NCI-H2227 (cell line): ENCODE measurements around the gene SEL1L.
"Not testable (repeated sequence)": the region's sequence is repeated elsewhere in the genome, so short reads cannot be mapped to it uniquely, and the experiment has no call there.

Experiments
- DNase-seq: peaks from one replicate; lab custom pipeline; 2025; ENCODE audit not compliant: unreplicated experiment; lab: John Stamatoyannopoulos, UW

Gene SEL1L

GRCh38 chr14:81529391-81529790, 4.3 kb downstream of the SEL1L start:
- DNase-seq = no peak

- no peak for DNase-seq
These were observed 8.5 kb downstream of the SEL1L start for GRCh38 chr14:81525129-81525528.

- no peak for DNase-seq
These were observed 10.0 kb downstream of the SEL1L start for GRCh38 chr14:81523616-81524015.

- DNase-seq = peak; percentile 14
These were observed 10.6 kb downstream of the SEL1L start for GRCh38 chr14:81523016-81523415.

GRCh38 chr14:81521356-81521755, 12.3 kb downstream of the SEL1L start:
- DNase-seq = no peak

DNA sequence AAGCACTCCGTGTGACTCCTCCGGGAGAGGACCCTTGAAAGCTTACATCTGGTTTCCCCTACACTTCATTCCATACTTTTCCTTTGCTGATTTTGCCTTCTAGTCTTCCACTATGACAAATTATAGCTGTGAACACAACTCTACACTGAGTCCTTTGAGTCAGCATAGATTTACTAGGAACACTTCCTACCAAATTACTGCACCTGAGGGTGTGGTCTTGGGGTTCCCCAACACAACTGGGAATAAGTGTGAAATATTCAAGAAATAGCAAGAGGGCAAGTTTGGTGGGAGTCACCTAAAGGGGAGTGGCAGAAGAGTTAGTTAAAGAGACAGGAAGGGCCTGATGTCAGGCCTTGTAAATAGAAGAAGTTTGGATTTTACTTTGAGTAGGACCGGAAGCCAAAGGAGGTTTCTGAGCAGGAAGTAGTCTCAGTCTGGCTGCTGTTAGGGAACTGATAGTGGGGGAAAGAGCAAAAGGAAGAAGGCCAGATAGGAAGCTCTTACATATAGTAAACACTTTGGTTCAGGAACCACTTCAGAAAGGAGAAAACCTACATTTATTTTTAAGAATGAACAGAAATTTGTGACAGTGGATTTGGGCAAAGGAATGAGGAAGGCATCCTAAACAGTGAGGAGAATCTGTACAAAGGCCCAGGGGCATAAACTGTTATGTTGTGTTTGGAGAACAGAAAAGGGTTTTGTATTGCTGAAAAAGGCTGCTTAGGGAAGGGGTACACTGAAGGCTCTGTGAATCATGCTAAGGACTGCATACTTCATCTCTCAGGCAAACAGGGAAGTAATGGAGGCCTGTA, 14.2 kb downstream of the SEL1L start:
- DNase-seq = no peak

DNA sequence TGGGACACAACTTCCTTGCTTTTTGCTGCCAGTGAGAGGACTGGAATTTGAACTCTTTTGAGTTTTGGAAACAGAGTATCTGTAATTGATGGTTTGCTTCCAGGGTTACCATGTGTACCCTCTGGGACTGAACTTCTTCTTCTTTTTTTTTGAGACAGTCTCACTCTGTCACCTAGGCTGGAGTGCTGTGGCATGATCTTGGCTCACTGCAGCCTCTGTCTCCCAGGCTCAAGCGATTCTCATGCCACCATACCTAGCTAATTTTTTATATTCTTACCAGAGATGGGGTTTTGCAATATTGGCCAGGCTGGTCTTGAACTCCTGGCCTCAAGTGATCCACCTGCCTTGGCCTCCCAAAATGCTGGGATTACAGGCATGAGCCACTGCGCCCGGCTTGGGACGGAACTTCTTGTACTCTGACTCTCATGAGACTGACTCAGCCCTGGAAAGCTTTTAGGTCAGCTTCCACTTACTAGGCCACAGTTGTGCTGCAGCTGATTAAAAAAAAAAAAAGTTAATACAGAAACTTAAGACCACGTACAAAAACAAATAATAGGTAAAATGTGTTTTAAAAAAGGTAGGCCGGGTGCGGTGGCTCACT, 15.8 kb downstream of the SEL1L start:
- no peak for DNase-seq

- DNase-seq = no peak
These were observed 16.5 kb downstream of the SEL1L start for GRCh38 chr14:81516986-81517797.

DNA sequence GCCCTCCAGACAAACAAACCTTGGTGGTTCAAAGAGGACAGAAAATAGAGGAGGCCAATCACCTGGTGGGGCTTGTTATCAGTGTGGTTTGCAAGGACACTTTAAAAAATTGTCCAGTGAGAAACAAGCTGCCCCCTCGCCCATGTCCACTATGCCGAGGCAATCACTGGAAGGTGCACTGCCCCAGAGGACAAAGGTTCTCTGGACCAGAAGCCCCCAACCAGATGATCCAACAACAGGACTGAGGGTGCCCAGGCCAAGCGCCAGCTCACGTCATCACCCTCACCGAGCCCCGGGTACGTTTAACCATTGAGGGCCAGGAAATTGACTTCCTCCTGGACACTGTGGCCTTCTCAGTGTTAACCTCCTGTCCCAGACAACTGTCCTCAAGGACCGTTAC, 17.7 kb downstream of the SEL1L start:
- not testable (repeated sequence) for DNase-seq

DNA sequence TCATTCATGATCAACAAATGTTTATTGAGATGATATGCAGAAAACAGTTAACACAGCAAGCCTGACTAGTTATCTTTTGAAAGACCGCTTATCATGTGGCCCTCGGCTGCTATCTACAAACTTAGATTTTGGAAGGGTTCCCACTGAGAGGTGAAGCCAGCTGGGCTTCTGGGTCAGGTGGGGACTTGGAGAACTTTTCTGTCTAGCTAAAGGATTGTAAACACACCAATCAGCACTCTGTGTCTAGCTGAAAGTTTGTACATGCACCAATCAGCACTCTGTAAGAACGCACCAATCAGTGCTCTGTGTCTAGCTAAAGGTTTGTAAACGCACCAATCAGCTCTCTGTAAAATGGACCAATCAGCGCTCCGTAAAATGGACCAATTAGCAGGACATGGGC, 20.8 kb downstream of the SEL1L start:
- DNase-seq = not testable (repeated sequence)

- no peak for DNase-seq
These were observed 22.3 kb downstream of the SEL1L start for GRCh38 chr14:81511111-81511904.

DNA sequence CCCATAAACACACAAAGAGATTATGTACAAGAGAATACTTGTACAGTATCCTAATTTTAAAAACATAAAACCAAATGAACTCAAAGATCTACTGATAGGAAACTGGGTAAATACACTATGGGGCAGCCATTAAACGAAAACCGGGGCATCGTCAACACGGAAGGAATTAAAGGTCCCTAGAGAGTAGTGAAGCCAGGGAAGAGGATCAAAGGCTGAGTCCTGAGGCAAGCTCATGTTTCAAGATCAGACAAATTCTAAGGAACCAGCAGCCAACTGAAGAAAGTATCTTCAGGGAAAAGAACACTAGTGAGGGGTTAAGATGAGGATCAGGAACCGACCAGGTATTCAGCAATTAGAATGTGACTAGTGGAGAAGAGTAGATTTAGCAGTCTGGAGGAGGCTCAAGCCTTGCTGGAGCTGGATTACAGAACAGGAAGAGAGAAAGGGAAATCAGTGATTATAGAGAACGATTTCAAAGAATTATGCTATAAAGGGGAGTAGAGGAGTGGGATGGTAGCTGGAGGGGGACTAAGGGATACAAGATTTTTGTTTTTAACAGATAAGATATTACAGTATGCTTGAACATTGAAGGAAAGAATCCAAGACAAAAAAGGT, 23.7 kb downstream of the SEL1L start:
- DNase-seq = no peak

GRCh38 chr14:81509321-81509720, 24.3 kb downstream of the SEL1L start:
- DNase-seq = no peak

- DNase-seq = no peak
These were observed 27.2 kb downstream of the SEL1L start for GRCh38 chr14:81506487-81506886.

DNA sequence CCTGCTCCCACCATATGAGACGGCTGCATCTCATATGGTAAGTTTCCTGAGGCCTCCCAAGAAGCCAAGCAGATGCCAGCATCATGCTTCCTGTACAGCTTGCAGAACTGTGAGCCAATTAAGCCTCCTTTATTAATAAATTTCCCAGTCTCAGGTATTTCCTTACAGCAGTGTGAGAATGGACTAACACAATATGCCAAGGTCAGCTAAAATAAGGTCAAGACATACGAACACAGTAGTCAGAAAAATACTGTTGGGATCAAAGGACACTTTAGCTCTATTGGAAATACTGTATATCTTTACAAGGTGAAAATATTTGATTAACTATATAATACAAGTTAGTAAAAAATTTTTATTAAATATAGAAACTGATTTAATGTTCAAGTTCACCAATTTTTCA, 28.8 kb downstream of the SEL1L start:
- DNase-seq = no peak

GRCh38 chr14:81485781-81486180, 47.9 kb downstream of the SEL1L start:
- no peak for DNase-seq

DNA sequence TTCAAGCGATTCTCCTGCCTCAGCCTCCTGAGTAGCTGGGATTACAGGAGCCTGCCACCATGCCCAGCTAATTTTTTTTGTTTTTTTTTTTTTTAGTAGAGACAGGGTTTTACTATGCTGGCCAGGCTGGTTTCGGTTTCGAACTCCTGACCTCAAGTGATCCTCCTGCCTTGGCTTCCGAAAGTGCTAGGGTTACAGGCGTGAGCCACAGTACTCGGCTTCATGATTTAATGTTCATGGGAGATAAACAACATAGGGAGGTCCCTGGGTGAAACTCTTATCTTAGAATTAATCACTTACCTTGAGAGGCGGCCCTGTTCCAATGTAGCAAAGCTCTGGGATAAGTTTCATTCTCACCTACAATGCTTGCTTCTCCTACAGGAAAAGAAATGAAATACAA, 48.3 kb downstream of the SEL1L start:
- no peak for DNase-seq

GRCh38 chr14:81484120-81484519, 49.5 kb downstream of the SEL1L start:
- no peak for DNase-seq

GRCh38 chr14:81480741-81481140, 52.9 kb downstream of the SEL1L start:
- no peak for DNase-seq

GRCh38 chr14:81478446-81478845, 55.2 kb downstream of the SEL1L start:
- no peak for DNase-seq

DNA sequence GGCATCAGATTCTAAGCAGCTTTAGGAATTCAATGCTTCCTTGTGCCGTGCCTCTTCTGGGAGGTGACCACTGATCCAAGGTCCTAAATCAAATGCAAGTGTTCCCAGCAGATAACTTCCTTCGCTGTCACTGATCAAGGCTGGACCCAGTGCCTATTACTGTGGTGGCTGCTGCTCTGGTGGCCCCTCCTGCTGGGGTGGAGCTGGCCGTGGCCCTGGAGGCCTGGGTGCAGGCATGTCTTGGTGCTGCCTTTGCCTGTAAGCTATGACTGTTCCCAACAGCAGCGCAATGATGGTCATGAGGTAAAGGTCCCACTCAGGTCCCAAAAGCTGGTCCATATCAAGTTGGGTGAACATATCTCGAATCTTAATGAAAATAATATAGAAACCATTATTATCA, 56.8 kb downstream of the SEL1L start:
- DNase-seq = no peak
